GM23248 (cell line): ENCODE data around the gene BZW1. TPM values are rescaled to one million over a fixed set of nuclear protein-coding genes. Genes with fewer than 3 reads are reported as not detected.
"Not testable (repeated sequence)": the region's sequence is repeated elsewhere in the genome, so short reads cannot be mapped to it uniquely, and the experiment has no call there.

Experiments
- DNase-seq: peaks from one replicate; pipeline ENCODE4 v3.0.0-alpha.2; 2015
- H2AFZ ChIP-seq: fragments of 200-600 bp; sonication (generic); 2 replicates; pipeline ENCODE4 v1.6.1; 2016; ENCODE audit warnings: antibody characterized with exemption
- H3F3A ChIP-seq: fragments of 200-600 bp; sonication (generic); 2 replicates; pipeline ENCODE4 v1.6.1; 2016; ENCODE audit warnings: mild to moderate bottlenecking, antibody characterized with exemption, mixed run types; ENCODE audit not compliant: insufficient read depth
- H3K27ac ChIP-seq: fragments of 200-600 bp; sonication (generic); 2 replicates; pipeline ENCODE4 v1.5.1; 2016; ENCODE audit warnings: mild to moderate bottlenecking
- H3K27me3 ChIP-seq: fragments of 200-600 bp; sonication (generic); replicated peaks from 2 replicates; pipeline ENCODE4 v1.6.1; 2016; ENCODE audit warnings: mild to moderate bottlenecking; ENCODE audit not compliant: insufficient read depth
- H3K36me3 ChIP-seq: fragments of 200-600 bp; sonication (generic); 2 replicates; pipeline ENCODE4 v1.6.1; 2016; ENCODE audit warnings: low read depth, mild to moderate bottlenecking
- H3K4me1 ChIP-seq: fragments of 200-600 bp; sonication (generic); 2 replicates; pipeline ENCODE4 v1.6.1; 2016; ENCODE audit warnings: mild to moderate bottlenecking; ENCODE audit not compliant: insufficient read depth
- H3K4me2 ChIP-seq: fragments of 200-600 bp; sonication (generic); one replicate; pipeline ENCODE4 v1.6.1; 2016; ENCODE audit warnings: mild to moderate bottlenecking; ENCODE audit not compliant: unreplicated experiment
- H3K4me3 ChIP-seq: fragments of 200-600 bp; sonication (generic); 2 replicates; pipeline ENCODE4 v1.5.1; 2016; ENCODE audit warnings: mild to moderate bottlenecking
- H3K79me2 ChIP-seq: fragments of 200-600 bp; sonication (generic); 2 replicates; pipeline ENCODE4 v1.6.1; 2016; ENCODE audit warnings: mild to moderate bottlenecking; ENCODE audit not compliant: insufficient read depth
- H3K9ac ChIP-seq: fragments of 200-600 bp; sonication (generic); 2 replicates; pipeline ENCODE4 v1.6.1; 2016; ENCODE audit warnings: mild to moderate bottlenecking
- H3K9me2 ChIP-seq: fragments of 200-600 bp; sonication (generic); 2 replicates; pipeline ENCODE4 v1.6.1; 2016; ENCODE audit warnings: mixed run types, mild to moderate bottlenecking, moderate library complexity; ENCODE audit not compliant: insufficient read depth
- H3K9me3 ChIP-seq: fragments of 200-600 bp; sonication (generic); one replicate; pipeline ENCODE4 v1.6.1; 2017; ENCODE audit warnings: low read depth
- H4K20me1 ChIP-seq: fragments of 200-600 bp; sonication (generic); 2 replicates; pipeline ENCODE4 v1.6.0; 2016; ENCODE audit not compliant: insufficient read depth
- EZH2 ChIP-seq: fragments of 200-600 bp; sonication (generic); IDR thresholded peaks from 2 replicates; pipeline ENCODE4 v1.6.1; 2018; ENCODE audit warnings: antibody characterized with exemption, mild to moderate bottlenecking; ENCODE audit not compliant: insufficient read depth, poor library complexity, severe bottlenecking
- EZH2phosphoT487 ChIP-seq: fragments of 200-600 bp; sonication (generic); IDR thresholded peaks from 2 replicates; pipeline ENCODE4 v1.6.1; 2018; ENCODE audit warnings: antibody characterized with exemption, moderate library complexity, mild to moderate bottlenecking, low read depth; ENCODE audit not compliant: insufficient read depth
- WGBS, 2 experiments: methylation state at CpG; one replicate each; pipeline ENCODE4 v1.1.6; 2015 to 2017; ENCODE audit warnings: low lambda C conversion rate in 2 of 2, low coverage in 1 of 2; ENCODE audit errors: missing lambda C conversion rate in 2 of 2; 5-methylcytosine and 5-hydroxymethylcytosine counted together
- in situ Hi-C: fragments of 300-500 bp; cut with MboI; formaldehyde crosslinking; loops from 2 replicates; pipeline ENCODE4 v1.15.0; 2020
- polyA plus RNA-seq: library from polyadenylated mRNA; unstranded; fragments of >200 nt; fragmentation: Nextera tagmentation; extraction: Ambion mirVana; gene quantifications from 2 replicates; pipeline ENCODE4 v1.2.1, GENCODE V29; 2016
- total RNA-seq: library from RNA; depleted of rRNA; stranded (reverse); fragments of >200 nt; shearing (Covaris generic); gene quantifications from 2 replicates; pipeline ENCODE4 v1.2.3, GENCODE V29; 2014

Gene BZW1
- total and polyA plus RNA-seq, 2 experiments from 2014 or later, result 365 to 596 TPM

- Histone ChIP-seq H3K36me3 (no peaks in the 10 kb centered on the region), H3K27me3 (no peaks in the 10 kb centered on the region), H3K9me3 (no peaks in the 10 kb centered on the region), H3K9me2 (no peaks in the 10 kb centered on the region), H3K4me1 (peaks cover 8% of the 10 kb centered on the region), H3F3A (no peaks in the 10 kb centered on the region; the same call in 1 of the 2 replicates), H3K4me2 (no peak overlapping the region), H3K79me2 (no peaks in the 10 kb centered on the region), H3K27ac (no peak overlapping the region), H3K4me3 (no peak overlapping the region), H2AFZ (no peak overlapping the region), H3K9ac (no peak overlapping the region), H4K20me1 (no peaks in the 10 kb centered on the region)
- DNase-seq, result no peak
- TF ChIP-seq EZH2phosphoT487 (no peak), EZH2 (no peak)
- 89 to 95% methylated on average over 2 of the region's 2 CpGs for WGBS, 2 experiments
- in situ Hi-C loops, result no loop called here
Measured at GRCh38 chr2:200800458-200800857, 11.3 kb upstream of the BZW1 start.

DNA sequence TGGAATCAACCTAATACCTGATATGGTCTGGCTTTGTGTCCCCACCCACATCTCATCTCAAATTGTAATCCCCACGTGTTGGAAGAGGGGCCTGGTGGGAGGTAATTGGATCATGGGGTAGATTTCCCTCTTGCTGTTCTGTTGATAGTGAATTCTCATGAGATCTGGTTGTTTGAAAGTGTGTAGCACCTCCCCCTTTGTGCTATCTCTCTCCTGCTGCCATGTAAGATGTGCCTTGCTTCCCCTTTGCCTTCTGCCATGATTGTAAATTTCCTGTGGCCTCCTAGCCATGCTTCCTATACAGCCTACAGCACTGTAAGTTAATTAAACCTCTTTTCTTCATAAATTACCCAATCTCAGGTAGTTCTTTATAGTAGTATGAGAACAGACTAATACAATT, 10.3 kb upstream of the BZW1 start:
- H3K9ac ChIP-seq, H3K79me2 ChIP-seq, H4K20me1 ChIP-seq, H2AFZ ChIP-seq, H3K27ac ChIP-seq, H3K27me3 ChIP-seq, DNase-seq, H3K4me2 ChIP-seq, in situ Hi-C loops, H3K4me1 ChIP-seq, H3K9me3 ChIP-seq, H3K36me3 ChIP-seq, H3K9me2 ChIP-seq, H3K4me3 ChIP-seq, H3F3A ChIP-seq: not testable (repeated sequence)
- no CpG with 5 or more reads among the region's 1 CpG for WGBS, 2 experiments

DNA sequence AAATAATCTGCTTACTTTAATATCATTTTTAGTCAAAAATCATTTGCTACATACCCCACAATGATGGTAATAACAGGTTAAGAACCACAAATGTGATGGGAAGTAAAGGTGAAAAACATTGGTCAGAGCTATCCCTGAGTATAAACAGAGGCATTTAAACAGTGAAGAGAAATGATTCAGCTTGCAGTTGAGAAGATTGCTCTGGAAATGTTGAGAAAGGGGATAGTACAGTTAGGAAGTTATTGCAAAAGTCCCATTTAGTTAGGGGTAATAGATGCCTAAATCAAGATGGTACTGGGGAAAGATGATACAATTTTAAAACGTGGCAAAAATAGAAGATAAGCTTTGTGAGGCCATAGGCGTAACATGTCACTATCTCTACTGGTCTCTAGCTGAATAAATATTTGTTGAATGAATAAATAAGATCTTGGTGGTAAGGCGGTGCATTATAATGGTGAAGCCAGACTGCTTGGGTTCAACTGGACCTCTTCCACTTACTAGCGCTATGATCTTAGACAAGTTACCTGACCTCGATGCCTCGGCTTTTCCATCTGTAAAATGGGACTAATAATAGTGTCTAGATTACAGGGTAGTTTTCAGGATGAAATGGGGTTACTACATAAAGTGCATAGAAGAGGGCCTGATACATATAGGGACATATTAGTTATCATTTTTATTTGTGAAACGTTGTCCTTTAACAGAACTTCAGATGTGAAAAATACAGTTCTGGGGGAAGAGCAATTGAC, 2.0 kb upstream of the BZW1 start:
- Histone ChIP-seq H3K4me2 (peak overlapping the region; percentile 89), H3F3A (peaks cover 22% of the 10 kb centered on the region), H3K9ac (peak overlapping the region; percentile 90), H3K27me3 (no peaks in the 10 kb centered on the region), H3K36me3 (peaks cover 13% of the 10 kb centered on the region), H3K9me2 (no peaks in the 10 kb centered on the region), H4K20me1 (peaks cover 14% of the 10 kb centered on the region), H3K4me3 (peak overlapping the region; percentile 91), H3K79me2 (peaks cover 29% of the 10 kb centered on the region), H2AFZ (peak overlapping the region; percentile 65), H3K9me3 (no peaks in the 10 kb centered on the region), H3K27ac (peak overlapping the region; percentile 95), H3K4me1 (peaks cover 33% of the 10 kb centered on the region)
- TF ChIP-seq EZH2 (no peak), EZH2phosphoT487 (no peak)
- in situ Hi-C loops, result no loop called here
- WGBS, 2 experiments, result 81 to 83% methylated on average over 7 of the region's 7 CpGs
- DNase-seq, result peak; percentile 25

- H3K27ac ChIP-seq, result peak overlapping the region; percentile 95
- H3K4me3 ChIP-seq, result peak overlapping the region; percentile 91
- in situ Hi-C loops, result no loop called here
- no peaks in the 10 kb centered on the region for H3K9me2 ChIP-seq
- 10 to 11% methylated on average over 6 of the region's 6 CpGs for WGBS, 2 experiments
- H3K9ac ChIP-seq, result peak overlapping the region; percentile 90
- H2AFZ ChIP-seq, result peak overlapping the region; percentile 65
- peak; percentile 85 for DNase-seq
- H4K20me1 ChIP-seq, result peaks cover 17% of the 10 kb centered on the region
- H3K9me3 ChIP-seq, result no peaks in the 10 kb centered on the region
- peak overlapping the region; percentile 89 for H3K4me2 ChIP-seq
- TF ChIP-seq EZH2 (no peak), EZH2phosphoT487 (no peak)
- H3K36me3 ChIP-seq, result peaks cover 20% of the 10 kb centered on the region
- H3K79me2 ChIP-seq, result peaks cover 37% of the 10 kb centered on the region
- H3K27me3 ChIP-seq, result no peaks in the 10 kb centered on the region
- peaks cover 40% of the 10 kb centered on the region for H3K4me1 ChIP-seq
- peaks cover 22% of the 10 kb centered on the region for H3F3A ChIP-seq
Measured at GRCh38 chr2:200810252-200810997, 1.3 kb upstream of the BZW1 start.
